NCI-H1436 (cell line): ENCODE measurements around the gene PEX14.
A peak's percentile ranks its signal among the peaks of the same experiment; 100 is the strongest.

Source experiments
- DNase-seq: peaks from one replicate; lab custom pipeline; 2025; lab: John Stamatoyannopoulos, UW

Gene PEX14

GRCh38 chr1:10544239-10544638 is 69.5 kb downstream of the PEX14 start:
- no peak for DNase-seq

GRCh38 chr1:10546896-10547295 is 72.1 kb downstream of the PEX14 start:
- no peak for DNase-seq

DNA sequence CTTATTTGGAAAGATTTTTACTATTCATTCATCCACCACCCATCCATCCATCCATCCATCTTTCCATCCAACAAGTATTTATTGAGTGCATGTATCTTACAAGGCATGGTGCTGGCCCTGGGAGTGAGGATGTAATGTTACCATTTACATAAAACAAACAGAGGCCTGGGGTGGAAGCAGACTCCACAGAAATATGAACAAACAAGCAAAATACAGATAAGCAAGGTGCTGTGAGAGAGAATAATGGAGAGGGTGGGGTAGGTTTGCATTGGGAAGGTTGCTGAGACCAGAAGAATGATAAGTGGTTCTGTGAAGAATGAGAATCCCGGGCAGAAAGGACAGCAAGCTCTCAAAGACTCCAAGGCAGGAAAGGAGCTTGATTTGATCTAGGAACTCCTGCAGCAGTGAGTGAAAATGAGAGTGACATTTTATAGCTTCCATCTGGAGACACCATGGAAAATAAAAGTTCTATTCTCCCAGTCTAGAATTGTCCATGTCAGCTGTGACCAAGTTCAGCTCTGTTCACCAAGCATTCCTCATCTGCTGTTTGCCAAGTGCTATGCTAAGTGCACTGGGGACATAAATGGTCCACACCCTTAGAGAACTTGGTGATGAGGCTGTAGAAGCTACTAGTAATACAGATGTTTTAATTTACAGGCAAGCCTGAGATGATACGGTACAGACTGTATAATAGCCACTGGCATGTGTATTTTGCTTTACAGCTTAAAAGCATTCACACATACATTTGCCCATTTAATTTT is 75.3 kb downstream of the PEX14 start:
- no peak for DNase-seq

DNA sequence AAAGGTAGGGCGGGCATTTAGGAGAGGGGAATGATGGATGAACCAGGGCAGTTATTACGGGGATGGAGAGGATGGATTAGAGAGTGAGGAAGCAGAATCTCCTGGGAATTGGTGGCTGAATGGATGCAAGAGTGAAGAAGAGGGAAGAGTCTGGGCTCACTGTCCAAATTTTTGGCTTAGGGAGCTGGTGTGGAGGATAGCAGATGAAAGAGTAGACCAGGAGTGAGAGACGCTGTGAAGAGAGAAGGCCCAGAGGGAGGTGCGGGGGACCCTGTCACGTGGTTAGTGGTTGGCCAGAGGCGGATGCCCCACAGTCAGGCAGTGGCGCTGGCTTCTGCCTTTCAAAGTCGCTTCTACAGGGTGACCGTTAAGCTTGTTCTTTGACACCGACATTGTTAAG is 78.4 kb downstream of the PEX14 start:
- no peak for DNase-seq

DNA sequence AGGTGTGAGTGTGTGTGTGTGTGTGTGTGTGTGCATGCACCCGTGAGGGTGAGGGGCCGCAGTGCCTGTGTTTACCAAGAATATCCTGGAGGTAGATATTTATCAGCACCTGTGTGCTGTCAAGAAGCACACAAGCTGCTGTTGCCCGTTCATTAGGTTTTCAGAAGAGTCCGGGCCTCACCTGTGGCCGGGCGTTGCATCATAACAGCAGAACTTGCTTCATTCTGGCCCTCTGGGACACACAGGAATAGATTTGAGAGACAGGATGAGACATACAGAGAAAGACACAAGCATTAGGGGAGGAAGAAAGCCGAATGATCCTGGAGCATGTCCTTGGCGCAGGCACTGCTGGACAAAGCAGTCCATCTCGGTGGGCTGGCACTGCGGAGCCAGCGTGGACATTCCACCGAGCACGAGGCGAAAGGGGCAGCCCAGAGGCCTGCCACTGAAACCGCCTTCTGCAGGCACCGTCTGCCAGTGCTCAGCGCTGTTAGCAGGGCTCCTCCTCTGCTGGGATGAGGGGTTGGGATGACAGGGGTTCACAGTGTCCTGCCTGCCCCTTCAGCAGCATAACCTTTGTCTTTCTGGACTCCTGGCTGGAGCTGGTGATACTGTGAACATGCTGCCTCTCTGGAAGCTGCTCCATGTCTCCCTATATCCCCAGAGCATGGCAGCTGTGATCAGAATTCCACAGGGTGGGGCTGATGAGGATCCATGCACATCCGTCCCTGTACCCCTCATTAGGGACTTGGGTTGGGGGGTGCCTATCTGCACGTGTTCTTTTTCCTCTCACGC is 81.1 kb downstream of the PEX14 start:
- peak; percentile 49 for DNase-seq

DNA sequence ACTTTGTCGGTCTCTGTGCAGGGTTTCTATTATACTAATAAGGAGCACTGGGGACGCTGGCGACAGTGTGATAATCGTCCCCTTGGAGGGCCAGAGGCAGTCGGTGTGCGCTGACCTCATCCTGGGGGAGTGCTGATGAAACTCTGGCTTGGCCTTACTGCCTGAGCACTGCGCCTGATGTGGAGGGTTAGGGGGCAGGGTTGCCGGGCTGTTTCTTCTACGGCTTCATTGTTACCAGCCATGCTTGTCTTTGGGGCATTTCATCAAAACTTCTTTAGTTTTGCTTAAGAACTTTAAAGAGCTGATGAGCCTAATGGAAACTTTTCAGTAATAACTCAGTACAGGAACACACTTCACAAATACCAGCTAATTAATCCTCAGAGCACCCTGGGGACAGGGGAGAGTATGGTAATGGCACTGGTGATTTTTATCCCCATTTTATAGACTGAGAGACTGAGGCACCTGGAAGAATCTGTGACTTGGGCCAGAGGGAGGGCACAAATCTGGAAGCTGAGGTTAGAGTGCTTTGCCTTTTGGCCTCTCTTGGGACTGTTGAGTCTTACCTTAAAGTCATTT is 81.8 kb downstream of the PEX14 start:
- DNase-seq, result no peak

DNA sequence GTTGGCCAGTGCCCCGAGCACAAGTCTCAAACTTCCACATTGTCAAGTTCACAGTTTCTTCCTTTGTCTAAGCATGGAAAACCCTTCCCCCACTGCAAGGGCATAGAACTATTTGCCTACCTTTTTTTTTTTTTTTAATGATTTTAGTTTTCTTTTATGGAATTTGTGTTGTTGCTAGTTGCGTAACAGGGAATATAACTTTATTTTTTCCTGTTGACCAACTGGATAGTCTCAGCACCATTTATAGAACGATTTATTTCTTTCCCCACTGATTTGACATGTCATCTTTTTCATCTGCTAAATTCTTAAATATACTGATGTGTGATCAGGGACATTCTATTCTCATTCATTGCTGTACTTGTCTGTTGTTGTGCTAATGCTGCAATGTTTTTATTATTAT is 83.0 kb downstream of the PEX14 start:
- DNase-seq, result no peak

DNA sequence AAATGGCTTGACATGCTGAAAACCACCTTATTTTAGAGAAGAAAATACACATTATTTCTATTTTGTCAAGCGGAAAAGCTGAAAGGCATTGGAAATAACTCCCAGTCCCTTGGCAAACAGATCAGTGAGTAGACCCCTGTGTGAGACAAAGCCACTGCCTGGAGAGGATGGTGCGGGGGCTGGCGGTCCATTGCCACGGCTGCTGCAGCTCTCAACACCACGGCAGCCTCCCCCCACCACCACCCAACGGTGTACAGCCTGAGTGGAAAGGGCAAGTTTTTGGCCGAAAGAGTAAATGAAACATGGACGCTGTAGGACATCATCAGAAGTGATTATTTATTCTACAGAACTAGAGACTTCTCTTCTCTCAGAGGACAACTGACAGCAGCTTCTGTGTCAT is 84.6 kb downstream of the PEX14 start:
- DNase-seq, result no peak

- DNase-seq, result no peak
These were observed 86.7 kb downstream of the PEX14 start for GRCh38 chr1:10561497-10561896.

- no peak for DNase-seq
These were observed 87.2 kb downstream of the PEX14 start for GRCh38 chr1:10561955-10562354.

DNA sequence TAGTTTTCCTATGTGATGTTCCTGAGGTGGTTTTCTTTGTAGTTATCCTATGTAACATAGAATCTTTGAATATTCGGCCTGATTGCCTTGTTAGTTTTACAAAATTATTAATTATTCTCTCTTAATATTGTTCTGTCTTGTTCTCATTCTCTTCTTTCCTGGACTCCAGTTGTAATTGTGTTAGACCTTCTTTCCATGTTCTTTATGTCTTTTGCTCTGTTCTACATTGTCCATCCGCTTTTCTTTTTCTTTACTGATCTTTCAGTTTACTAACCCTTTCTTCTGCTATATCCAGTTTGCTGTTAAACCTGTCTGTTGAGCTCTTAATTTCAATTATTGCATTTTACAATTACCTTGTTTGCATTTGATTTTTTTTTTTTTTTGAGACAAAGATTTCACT is 89.3 kb downstream of the PEX14 start:
- no peak for DNase-seq

DNA sequence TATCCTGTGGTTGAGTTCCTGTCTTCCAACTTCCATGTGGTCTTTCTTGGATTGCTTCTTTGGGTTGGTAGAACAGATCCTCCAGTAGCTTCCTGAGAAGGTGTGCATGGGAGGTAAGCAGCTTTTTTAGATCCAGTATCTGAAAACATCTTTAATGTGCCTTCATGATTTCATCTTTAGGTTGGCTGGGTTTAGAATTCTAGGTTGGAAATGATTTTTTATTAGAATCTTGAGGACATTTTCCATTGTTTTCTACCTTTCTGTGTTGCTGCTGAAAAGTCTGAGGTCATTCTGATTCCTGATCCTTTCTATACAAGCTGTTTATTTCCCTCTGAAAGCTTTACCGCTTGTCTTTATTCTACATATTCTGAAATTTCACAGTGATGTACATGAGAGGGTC is 94.8 kb downstream of the PEX14 start:
- no peak for DNase-seq

- DNase-seq, result no peak
These were observed 100.9 kb downstream of the PEX14 start for GRCh38 chr1:10575616-10576015.

GRCh38 chr1:10578070-10578469 is 103.3 kb downstream of the PEX14 start:
- DNase-seq, result no peak

DNA sequence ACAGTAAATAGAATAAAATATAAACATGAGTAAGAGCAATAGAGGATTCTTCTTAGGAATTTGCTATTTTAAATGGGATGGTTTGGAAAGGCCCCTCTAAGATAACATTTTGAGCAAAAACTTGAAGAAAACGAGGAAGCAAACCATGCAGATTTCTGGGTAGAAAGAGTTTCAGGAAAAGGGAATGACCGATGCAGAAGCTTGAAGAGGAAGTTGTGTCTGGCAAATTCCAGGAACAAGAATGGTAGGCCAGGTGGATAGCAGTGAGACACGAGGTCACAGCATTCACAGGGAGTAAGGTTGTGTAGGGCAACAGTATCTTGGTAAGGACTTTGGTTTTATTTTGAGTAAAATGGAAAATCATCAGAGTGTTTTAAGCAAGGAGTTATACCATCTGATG is 108.9 kb downstream of the PEX14 start:
- no peak for DNase-seq

DNA sequence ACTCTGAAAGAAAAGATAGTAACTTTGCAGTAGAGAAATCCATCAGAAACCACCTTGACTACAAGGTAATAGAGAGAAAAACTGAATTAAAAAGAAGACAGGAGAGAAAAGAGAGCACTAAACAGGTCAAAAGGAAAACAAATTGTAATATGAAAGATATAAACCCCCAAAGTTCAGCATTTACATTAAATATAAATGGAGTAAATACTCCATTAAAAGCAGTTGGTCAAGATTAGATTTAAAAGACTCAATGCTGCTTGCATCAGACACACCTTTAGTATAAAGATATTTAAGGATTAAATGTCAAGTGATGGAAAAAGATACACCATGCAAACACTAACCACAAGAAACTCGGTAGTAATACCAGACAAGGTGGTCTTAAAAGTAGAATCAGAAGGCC is 110.5 kb downstream of the PEX14 start:
- DNase-seq, result no peak

DNA sequence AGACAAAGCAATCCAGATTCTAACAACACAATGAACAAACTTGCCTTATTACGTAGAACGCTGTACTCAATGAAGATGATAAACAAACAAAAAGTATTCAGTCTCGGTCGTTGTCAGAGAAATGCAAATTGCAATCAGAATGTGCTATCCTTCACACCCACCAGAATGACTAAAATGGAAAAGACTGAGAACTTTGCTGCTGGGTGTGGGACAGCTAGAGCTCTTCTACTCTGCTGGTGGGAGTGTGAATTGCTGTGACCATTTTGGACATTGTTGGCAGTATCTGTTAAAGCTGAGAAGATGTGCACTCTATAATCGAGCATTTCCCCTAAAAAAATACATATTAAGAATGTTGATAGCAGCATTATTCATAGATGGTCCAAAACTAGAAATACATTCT is 111.4 kb downstream of the PEX14 start:
- no peak for DNase-seq

GRCh38 chr1:10588640-10589039 is 113.9 kb downstream of the PEX14 start:
- DNase-seq, result no peak

GRCh38 chr1:10589074-10589473 is 114.3 kb downstream of the PEX14 start:
- DNase-seq, result no peak

- no peak for DNase-seq
These were observed 116.3 kb downstream of the PEX14 start for GRCh38 chr1:10591010-10591409.

- no peak for DNase-seq
These were observed 117.6 kb downstream of the PEX14 start for GRCh38 chr1:10592373-10592772.

GRCh38 chr1:10593750-10594149 is 119.0 kb downstream of the PEX14 start:
- no peak for DNase-seq

DNA sequence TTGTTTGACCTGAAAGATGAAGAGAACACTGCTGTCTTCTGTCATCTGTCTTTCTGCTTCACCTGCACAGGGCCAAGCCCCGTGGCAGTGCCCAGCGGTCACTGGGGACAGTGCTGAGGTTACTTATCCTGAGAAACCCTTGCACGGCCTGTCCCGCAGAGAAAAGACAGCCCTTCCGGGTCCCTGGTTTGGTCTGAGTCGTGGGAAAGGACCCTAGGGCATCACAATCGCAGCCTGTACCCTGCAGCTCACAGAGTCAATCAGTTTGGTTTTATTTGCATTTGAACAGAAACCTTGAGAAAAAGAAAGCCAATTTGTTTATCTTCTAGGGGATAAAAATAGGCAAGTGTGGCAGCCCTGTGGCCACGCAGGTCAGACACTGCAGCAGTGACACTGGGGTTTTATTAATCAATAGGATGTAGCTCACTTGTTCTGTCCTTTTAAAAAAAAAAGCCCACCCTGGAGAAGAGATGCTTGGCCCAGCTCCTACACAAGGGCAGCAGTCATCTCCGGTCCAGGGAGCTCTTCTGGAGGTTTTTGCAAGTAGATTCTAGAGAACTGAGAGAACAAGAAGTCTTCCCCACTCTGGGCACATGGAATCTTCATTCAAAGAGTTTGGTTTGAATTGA is 120.0 kb downstream of the PEX14 start:
- DNase-seq, result no peak
